Sigmoid colon (tissue), 4 donors: ENCODE data around the gene ARHGEF38.

ENCODE experiments used
- CTCF ChIP-seq, 4 experiments: fragments of 450-650 bp in 3 of 4; fragments of 200-600 bp in 1 of 4; IDR thresholded peaks; one replicate each; pipeline ENCODE4 v1.5.1; 2016 to 2019; ENCODE audit warnings: antibody characterized with exemption in 4 of 4, mild to moderate bottlenecking in 3 of 4, moderate library complexity in 2 of 4
- EP300 ChIP-seq, 4 donors: sonication (generic); formaldehyde crosslinking; IDR thresholded peaks; one replicate each; pipeline ENCODE4 v1.6.1; 2017; ENCODE audit warnings: antibody characterized with exemption in 4 of 4
- POLR2A ChIP-seq, 2 donors: fragments of 450-650 bp; IDR thresholded peaks; one replicate each; pipeline ENCODE4 v1.6.1; 2016; ENCODE audit warnings: antibody characterized with exemption in 2 of 2, mild to moderate bottlenecking in 2 of 2, moderate library complexity in 2 of 2
- POLR2AphosphoS5 ChIP-seq, 4 donors: sonication (generic); formaldehyde crosslinking; IDR thresholded peaks; one replicate each; pipeline ENCODE4 v1.6.1; 2017; ENCODE audit warnings: antibody characterized with exemption in 4 of 4

- TF ChIP-seq POLR2A (IDR thresholded peaks at IDR 0.05) (no peak), CTCF (IDR thresholded peaks at IDR 0.05) (no peak), EP300 (IDR thresholded peaks at IDR 0.05) (no peak), POLR2AphosphoS5 (IDR thresholded peaks at IDR 0.05) (no peak)
Measured at GRCh38 chr4:105569057-105569865, 16.8 kb downstream of the ARHGEF38 start.
